Stimulated activated CD4-positive, alpha-beta T cell treated with anti-CD3 and anti-CD28 coated beads, Interleukin-1b, Interleukin-23, amount 100 ng/mL, for 24 hours (primary cell): ENCODE results near the gene PACS1.

ENCODE experiments used
- DNase-seq, 4 experiments: peaks; one replicate each; pipeline ENCODE4 v3.0.0-alpha.2; 2020; ENCODE audit warnings: low read depth in 4 of 4, low spot score in 1 of 4

The PACS1 gene

GRCh38 chr11:66048547-66049323 is 21.3 kb upstream of the PACS1 start, which contains the start of gene GAL3ST3:
TSS of gene GAL3ST3 (minus strand) at chr11:66049161. CDS start at chr11:66045415, 3,746 bp downstream.
- DNase-seq: no peak

GRCh38 chr11:66050581-66051231 is 19.4 kb upstream of the PACS1 start:
- DNase-seq: no peak

GRCh38 chr11:66051371-66051765 is 18.7 kb upstream of the PACS1 start:
- DNase-seq: no peak

- DNase-seq: peak; percentile 84 to 95 (median 88)
Observed at GRCh38 chr11:66051766-66052663, 18.1 kb upstream of the PACS1 start, which contains the start of gene SF3B2. TSS of gene SF3B2 (plus strand) at chr11:66052364. CDS start at chr11:66052385, 21 bp downstream.

- DNase-seq: no peak
Observed at GRCh38 chr11:66052664-66052982, 17.4 kb upstream of the PACS1 start.

- no peak for DNase-seq
Observed at GRCh38 chr11:66055021-66055420, 15.1 kb upstream of the PACS1 start.

GRCh38 chr11:66056501-66056900 is 13.6 kb upstream of the PACS1 start:
- DNase-seq: no peak

- no peak for DNase-seq
Observed at GRCh38 chr11:66059966-66060680, 9.9 kb upstream of the PACS1 start.

- DNase-seq: no peak
Observed at GRCh38 chr11:66061268-66061667, 8.8 kb upstream of the PACS1 start.

GRCh38 chr11:66062408-66062807 is 7.7 kb upstream of the PACS1 start:
- no peak for DNase-seq

GRCh38 chr11:66063900-66064299 is 6.2 kb upstream of the PACS1 start:
- DNase-seq: no peak

GRCh38 chr11:66064571-66064970 is 5.5 kb upstream of the PACS1 start:
- DNase-seq: no peak

- DNase-seq: no peak
Observed at GRCh38 chr11:66066751-66067150, 3.3 kb upstream of the PACS1 start.

- DNase-seq: no peak
Observed at GRCh38 chr11:66067640-66068039, 2.4 kb upstream of the PACS1 start.

- peak; percentile 52 to 71 (median 60) for DNase-seq
Observed at GRCh38 chr11:66068154-66068821, 1.8 kb upstream of the PACS1 start.

- DNase-seq: no peak
Observed at GRCh38 chr11:66068923-66069714, 953 bp upstream of the PACS1 start.

GRCh38 chr11:66070604-66071380 is 720 bp downstream of the PACS1 start:
- DNase-seq: no peak

GRCh38 chr11:66071381-66071801 is 1.3 kb downstream of the PACS1 start:
- no peak for DNase-seq

GRCh38 chr11:66072081-66072480 is 2.0 kb downstream of the PACS1 start:
- no peak for DNase-seq
